Dedifferentiated amniotic fluid mesenchymal stem cell (primary cell): Measurements from ENCODE around the gene TERT.
"Not testable (repeated sequence)": the region's sequence is repeated elsewhere in the genome, so short reads cannot be mapped to it uniquely, and the experiment has no call there.

Experiments used
- DNase-seq: peaks from one replicate; pipeline ENCODE4 v3.0.0-alpha.2; 2016; ENCODE audit errors: extremely low spot score

TERT gene

DNA sequence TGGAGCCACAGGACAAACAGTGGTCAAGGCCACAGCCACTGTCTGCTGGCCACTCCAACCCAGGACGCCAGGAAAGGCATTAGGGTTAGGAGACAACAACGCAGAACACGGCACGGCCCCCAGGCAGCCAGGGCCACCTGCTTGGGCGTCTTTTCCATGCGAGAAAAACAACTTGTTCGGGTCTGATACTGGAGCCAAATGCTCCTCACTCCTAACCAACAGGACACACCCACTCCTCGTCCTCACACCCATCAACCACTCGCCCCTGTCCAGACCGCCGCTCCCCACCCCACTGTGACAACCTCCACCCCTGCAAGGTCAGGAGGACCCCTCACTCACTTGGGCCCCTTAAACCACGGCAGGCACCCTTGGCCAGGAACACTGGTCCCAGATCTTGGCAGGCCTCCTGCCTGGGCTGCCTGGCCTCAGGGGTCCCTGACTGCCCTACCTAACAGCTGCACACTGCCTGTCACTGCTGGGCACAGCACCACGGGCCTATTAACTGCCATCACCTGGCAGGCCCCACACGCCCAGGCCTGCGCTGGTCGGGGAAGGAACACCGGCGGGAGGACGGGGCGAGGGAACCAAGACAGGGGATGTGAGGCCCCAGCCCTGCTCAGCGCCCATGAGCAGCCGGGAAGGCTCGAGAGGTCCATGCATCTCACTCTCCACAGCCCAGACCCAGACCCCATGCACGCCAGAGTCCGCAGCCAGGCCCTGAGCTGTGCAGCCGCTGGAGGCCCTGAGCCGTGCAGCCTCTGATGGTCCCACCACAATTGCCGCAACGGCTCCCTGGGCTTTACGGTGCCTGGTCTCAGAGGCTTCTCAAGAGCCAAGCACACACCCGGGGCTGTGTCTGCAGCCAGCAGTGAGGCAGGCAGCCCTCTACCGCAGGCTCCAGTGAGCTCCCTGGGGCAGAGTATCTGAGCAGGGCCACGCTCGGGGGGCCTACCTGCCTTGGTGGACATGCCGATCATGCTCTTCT is 36.3 kb upstream of the TERT start:
- no peak for DNase-seq

DNA sequence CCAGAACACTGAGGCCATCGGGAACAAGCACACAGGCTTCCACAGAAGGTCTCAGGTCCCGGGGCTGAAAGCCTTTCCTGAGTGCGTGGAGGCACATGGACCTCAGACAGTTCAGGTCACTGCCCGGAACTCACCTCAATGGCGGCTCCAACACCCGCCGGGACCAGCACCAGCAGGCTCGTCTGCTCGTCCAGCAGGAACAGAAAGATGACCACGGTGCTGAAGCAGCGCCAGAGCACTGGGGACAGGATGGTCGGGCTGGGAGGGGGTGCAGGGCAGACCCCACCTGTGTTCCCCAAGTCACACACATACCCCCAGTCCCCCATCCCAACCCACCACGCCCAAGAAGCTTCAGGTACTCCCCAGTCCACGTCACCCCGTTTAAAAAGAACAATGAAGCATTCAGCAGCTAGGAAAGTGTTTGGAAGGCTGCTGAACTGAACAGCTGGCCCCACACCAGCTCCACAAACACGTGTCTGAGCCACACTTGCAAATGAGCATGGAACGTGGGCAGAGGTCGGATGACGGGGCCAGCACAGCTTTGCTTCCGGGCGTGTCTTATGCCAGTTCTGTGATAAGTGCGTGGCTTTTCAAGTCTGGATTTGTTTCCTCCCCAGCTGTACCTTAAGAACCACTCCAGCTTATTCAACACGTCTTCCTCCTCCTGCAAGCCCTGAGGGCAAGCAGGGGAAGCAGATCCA is 35.4 kb upstream of the TERT start:
- DNase-seq: no peak

DNA sequence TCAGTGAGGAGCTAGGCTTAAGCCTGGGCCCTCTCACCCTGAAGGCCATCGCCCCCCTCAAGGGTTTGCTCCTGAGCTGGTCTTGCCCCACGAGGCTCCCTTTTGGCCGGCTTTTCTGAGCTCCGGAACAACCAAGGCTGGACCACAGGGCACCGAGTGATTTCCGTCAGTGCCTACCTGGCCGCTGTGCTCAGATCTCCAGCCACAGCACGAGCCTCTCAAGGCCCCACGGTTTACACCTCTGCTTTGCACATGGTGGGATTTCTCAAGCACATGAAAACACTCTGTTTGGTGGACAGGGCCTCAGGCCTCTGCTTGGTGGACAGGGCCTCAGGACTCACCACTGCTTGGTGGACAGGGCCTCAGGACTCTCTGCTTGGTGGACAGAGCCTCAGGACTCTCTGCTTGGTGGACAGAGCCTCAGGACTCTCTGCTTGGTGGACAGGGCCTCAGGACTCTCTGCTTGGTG is 34.3 kb upstream of the TERT start:
- DNase-seq: no peak

DNA sequence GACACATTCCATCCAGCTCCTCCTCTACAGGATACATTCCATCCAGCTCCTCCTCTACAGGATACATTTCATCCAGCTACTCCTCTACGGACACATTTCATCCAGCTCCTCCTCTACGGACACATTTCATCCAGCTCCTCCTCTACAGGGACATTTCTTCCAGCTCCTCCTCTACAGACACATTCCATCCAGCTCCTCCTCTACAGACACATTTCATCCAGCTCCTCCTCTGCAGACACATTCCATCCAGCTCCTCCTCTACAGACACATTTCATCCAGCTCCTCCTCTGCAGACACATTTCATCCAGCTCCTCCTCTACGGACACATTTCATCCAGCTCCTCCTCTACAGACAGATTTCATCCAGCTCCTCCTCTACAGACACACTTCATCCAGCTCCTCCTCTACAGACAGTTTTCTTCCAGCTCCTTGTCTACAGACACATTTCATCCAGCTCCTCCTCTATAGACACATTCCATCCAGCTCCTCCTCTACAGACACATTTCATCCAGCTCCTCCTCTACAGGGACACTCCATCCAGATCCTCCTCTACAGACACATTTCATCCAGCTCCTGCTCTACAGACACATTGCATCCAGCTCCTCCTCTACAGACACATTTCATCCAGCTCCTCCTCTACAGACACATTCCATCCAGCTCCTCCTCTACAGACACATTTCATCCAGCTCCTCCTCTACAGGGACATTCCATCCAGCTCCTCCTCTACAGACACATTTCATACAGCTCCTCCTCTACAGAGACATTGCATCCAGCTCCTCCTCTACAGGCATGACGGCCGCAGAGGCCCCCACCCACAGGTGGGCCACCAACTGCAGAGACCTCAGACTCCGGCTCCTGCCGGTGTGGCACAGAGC is 33.6 kb upstream of the TERT start:
- not testable (repeated sequence) for DNase-seq

DNA sequence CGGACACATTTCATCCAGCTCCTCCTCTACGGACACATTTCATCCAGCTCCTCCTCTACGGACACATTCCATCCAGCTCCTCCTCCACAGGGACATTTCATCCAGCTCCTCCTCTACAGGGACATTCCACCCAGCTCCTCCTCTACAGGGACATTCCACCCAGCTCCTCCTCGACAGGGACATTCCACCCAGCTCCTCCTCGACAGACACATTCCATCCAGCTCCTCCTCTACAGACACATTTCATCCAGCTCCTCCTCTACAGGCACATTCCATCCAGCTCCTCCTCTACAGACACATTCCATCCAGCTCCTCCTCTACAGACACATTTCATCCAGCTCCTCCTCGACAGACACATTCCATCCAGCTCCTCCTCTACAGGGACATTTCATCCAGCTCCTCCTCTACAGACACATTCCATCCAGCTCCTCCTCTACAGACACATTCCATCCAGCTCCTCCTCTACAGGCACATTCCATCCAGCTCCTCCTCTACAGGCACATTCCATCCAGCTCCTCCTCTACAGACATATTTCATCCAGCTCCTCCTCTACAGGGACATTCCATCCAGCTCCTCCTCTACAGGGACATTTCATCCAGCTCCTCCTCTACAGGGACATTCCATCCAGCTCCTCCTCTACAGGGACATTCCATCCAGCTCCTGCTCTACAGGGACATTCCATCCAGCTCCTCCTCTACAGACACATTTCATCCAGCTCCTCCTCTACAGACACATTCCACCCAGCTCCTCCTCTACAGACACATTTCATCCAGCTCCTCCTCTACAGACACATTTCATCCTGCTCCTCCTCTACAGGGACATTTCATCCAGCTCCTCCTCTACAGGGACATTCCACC is 32.3 kb upstream of the TERT start:
- DNase-seq: not testable (repeated sequence)

DNA sequence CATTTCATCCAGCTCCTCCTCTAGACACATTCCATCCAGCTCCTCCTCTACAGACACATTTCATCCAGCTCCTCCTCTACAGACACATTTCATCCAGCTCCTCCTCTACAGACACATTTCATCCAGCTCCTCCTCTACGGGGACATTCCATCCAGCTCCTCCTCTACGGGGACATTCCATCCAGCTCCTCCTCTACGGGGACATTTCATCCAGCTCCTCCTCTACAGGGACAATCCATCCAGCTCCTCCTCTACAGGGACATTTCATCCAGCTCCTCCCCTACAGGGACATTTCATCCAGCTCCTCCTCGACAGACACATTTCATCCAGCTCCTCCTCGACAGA is 31.6 kb upstream of the TERT start:
- not testable (repeated sequence) for DNase-seq

DNA sequence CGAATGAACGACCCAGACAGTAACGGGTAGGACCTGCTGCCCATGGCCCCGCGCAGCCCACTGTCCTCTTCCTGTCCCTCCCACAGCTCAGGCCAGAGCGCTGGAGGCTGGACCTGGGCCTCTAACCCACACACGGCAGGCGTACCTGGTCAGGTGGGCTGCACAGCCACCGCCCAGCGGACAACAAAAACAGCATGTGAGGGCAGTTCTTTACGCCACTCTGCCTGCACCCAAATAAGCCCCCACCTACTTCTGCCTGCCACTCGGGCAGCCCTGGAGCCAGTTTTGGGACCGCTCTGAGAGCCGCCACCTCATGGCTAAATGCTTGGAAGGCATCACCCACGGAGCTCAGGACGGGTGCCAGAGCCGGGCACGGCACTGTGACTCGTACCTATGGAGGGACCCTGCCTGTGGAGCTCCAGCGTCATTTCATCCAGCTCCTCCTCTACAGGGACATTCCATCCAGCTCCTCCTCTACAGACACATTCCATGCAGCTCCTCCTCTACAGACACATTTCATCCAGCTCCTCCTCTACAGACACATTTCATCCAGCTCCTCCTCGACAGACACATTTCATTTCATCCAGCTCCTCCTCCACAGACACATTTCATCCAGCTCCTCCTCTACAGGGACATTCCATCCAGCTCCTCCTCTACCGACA is 31.1 kb upstream of the TERT start:
- DNase-seq: no peak

DNA sequence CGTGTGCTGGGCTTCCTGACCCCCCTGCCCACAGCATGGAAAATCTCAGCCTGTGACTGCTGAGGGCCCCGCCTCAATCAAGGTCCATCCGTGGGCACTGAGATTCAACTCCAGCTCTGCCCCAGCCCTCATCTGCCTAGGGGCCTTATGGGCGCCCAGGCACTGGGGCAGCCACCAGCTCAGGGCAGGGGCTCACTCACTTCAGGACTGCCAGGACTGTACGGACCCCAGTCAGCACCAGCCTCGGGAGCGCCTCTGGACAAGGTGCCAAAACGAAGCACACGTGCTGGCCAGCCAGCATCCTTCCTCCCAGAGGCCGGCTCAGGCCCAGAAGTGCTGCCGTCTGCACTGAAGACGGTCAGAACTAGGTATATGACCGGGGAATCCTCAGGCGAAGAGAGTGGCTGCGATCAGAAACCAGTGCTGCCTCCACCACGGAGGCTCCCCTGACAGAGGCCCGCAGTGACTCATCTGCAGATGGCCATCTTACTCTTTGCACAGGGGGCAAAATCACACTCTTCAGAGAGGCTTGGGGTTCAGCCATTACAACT is 30.4 kb upstream of the TERT start:
- no peak for DNase-seq

- no peak for DNase-seq
Observed at GRCh38 chr5:1324719-1325190, 29.9 kb upstream of the TERT start.

- DNase-seq: no peak
Observed at GRCh38 chr5:1324301-1324700, 29.4 kb upstream of the TERT start.

DNA sequence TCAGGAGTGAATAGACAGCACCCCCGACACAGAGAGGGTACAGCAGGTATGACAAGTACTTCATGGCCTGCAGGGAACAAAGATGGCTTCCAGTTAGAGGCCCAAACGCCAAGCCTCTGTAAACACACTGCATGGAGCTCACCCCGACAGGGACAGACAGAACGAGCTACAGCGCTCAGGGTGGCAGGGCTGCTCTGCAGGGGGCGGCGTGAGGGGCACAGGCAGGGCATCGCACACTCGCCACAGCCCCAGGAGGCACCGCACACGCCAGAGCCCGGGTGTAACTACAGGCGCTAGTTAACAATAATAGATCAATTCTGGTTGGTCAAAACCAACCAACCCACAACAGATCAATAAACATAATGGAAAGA is 28.9 kb upstream of the TERT start:
- DNase-seq: no peak

DNA sequence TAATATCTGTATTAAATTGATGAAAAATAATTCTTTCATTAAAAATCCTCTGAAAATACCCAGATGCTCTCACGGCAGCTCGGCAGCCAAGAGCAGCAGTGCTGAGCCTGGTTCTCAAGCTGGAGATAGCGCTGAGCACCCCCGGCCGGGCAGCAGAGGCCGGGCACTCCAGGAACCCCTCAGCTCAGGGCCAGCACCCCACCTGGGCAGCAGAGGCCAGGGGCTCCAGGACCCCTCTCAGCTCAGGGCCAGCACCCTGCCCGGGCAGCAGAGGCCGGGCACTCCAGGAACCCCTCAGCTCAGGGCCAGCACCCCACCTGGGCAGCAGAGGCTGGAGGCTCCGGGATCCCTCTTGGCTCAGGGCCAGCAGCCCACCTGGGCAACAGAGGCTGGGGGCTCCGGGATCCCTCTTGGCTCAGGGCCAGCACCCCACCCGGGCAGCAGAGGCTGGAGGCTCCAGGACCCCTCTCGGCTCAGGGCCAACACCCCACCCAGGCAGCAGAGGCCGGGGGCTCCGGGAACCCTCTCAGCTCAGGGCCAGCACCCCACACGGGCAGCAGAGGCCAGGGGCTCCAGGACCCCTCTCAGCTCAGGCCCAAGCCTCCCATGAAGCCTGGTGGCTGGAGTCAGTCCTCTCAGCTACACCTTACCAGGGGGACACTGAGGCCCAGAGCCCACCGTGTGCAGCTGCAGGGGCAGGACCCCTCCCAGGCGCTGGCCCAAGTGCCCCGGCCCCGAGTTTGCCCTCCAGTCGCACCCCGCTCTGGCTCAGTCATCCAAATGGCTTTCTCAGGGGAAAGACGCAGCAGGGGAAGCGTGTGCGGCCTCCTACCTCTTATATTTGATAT is 28.3 kb upstream of the TERT start:
- DNase-seq: no peak

DNA sequence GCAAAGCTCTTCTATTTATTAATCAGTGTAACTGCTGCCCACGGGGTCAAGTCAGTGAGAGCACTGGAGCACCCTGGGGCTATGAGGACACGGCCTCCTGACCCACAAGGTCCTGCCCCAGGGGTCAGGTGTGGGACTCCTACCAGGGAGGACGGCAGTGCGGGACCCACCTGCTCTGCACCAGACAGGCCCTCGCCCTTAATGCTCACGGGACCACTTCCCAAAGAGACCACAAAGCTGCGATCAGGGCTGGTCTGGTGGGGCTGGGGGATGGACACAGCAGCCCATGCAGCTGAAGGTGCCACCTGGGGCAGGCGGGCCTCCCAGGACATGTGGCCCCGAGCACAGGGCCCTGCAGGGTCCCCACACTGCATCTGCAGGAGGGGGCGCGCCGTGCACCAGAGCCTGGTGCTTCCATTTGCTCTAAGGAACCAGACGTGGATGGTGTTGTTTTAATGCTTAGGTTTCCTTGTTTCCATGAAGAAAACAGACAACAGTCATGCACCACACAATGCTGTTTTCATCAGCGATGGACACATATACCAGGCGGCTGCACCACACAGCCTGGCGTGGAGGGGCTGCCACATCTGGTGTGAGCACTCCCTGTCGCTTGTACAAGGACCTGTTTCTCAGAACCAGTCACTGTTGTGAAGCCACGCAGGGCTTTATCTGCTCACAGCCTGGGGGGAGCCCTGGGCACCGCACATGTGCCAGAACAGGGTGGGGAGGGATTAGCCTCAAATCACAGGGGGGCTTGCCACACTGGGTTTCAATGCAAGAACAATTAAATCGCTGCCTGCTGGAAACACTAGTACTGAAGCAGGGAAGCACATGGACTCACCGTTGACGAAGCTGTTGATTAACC is 27.4 kb upstream of the TERT start:
- DNase-seq: no peak

- DNase-seq: no peak
Observed at GRCh38 chr5:1321576-1321975, 26.7 kb upstream of the TERT start.

DNA sequence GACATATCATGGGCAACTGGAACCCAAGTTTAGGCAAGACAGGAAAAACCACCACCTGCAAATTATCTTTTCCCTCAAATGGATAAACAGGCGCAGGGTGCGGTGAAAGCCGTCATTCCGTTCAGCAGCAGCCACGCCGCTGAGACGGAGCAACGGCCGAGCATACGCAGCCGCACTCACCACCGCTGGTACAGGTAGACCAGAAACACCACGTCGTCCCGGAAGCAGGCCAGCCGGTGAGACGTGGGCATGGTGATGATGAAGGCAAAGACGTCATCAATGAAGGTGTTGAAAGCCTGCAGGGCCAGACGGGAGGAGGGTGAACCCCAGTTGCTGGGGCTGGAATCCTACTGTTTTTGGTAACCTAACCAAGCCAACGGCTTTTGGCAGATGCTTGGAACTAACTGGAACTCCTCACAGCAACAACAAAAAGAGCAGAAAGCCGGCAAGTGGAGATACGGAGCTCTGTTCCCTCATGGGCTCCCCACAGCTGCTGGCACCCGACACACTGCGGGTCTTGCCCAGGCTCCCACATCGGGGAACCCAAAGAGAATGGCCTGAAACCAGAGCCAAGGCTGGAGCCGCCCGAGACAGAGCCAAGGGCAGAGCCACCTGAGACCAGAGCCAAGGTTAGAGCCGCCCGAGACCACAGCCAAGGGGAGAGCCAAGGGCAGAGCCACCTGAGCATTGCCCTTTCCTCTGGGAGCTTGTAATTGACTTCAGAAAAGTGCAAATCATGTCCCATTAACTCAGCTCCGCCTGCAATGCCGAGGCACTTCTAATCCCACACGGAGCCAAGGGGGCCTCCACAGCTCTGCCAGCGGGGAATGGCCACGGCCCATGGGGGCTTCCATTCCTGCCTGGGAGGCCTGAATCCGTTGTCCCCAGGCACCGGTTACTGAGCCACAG is 25.8 kb upstream of the TERT start:
- no peak for DNase-seq

DNA sequence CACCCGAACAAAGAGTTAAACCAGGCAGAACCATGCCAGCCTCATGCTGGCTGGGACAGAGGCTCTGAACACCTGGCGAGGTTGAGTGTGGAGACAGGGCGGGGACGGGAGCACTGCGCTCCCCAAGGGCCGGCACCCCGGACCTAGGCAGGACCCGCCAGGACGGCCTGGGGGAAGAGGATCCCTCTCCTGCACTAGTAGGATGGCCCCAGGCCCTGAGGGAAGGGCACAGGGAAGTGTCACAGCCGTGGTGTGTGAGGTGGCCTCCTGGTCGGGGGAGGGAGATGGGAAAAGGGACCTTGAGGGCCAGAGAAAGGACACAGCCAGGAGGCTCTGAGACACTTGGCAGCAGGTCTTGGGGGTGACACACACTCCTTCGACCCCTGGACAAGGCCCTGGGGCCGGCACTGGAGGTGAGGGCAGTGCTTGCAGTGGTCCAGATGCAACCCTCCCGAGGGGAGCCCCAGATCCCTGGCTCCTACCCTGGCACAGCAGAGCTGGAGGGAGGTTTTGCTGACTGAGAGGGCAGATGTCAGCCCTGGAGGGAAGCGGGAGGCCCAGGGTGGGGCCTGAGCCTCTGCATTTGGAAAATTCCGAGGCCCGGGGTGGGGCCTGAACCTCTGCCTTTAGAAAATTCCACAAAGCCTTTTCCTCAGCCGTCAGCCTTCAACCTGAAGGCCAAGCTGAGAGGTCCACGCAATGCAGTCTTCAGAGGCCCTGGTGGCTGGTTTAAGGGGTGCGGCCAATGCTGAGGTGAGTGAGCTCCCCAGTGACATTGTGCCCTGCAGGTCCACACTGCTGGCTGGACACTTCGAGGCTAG is 24.8 kb upstream of the TERT start:
- DNase-seq: no peak
